Stimulated activated naive CD8-positive, alpha-beta T cell treated with anti-CD3 and anti-CD28 coated beads, Interleukin-15, amount 100 ng/mL, for 72 hours (primary cell): ENCODE results near the gene ZFP1.

Source experiments
- ATAC-seq: fragments of 150-1000 bp; cut with Tn5 transposase; 2 replicates; pipeline ENCODE4 v1.10.0; 2021; ENCODE audit warnings: mild to moderate bottlenecking, moderate library complexity
- DNase-seq, 2 donors: peaks; one replicate each; pipeline ENCODE4 v3.0.0; 2021 to 2022
- H3K27ac Mint-ChIP-seq, 2 donors: one replicate each; pipeline ENCODE4 v1.8.0; 2022; ENCODE audit warnings: mild to moderate bottlenecking in 2 of 2, mixed read lengths in 2 of 2, moderate library complexity in 2 of 2
- H3K27me3 Mint-ChIP-seq: one replicate; pipeline ENCODE4 v1.8.0; 2022; ENCODE audit warnings: mixed read lengths
- H3K4me1 Mint-ChIP-seq: one replicate; pipeline ENCODE4 v1.8.0; 2022; ENCODE audit warnings: mild to moderate bottlenecking, mixed read lengths
- H3K4me3 Mint-ChIP-seq, 2 donors: one replicate each; pipeline ENCODE4 v1.8.0; 2022; ENCODE audit warnings: mild to moderate bottlenecking in 2 of 2, mixed read lengths in 2 of 2, moderate library complexity in 1 of 2
- H3K9me3 Mint-ChIP-seq, 2 donors: one replicate each; pipeline ENCODE4 v1.8.0; 2022; ENCODE audit warnings: mixed read lengths in 2 of 2

Gene ZFP1

GRCh38 chr16:75218256-75219076 lies 70.1 kb downstream of the ZFP1 start, which contains the start of gene CTRB1:
CTRB1 (plus strand) TSS chr16:75218988; CDS start chr16:75219008, 20 bp downstream.
- H3K27me3 Mint-ChIP-seq = no peaks in the 10 kb centered on the region
- H3K4me1 Mint-ChIP-seq = peaks cover 21% of the 10 kb centered on the region
- peak within 1 kb of the TSS; percentile 69 to 83 for H3K4me3 Mint-ChIP-seq
- H3K27ac Mint-ChIP-seq = peak within 1 kb of the TSS; percentile 85 to 95
- H3K9me3 Mint-ChIP-seq = no peaks in the 10 kb centered on the region
- DNase-seq (peak in 1 of 2 donors; percentile 24), ATAC-seq (peak; percentile 42)

DNA sequence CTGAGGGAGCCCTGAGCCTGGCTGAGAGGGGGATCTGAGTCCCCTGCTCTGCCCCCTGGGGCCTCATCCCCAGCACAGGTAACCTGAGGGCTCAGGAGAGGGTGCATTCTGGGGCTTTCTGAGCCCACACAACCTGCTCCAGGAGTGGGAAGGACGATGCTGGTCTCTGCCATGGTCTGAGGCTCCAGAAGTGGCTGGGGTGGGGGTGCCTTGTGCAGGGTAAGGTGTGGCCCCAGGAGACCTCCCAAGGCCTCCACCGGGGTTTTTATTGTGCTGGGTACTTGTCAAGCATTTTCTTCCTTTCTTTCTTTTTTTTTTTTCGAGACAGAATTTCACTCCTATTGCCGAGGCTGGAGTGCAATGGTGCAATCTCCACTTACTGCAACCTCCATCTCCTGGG lies 70.8 kb downstream of the ZFP1 start:
- no peaks in the 10 kb centered on the region for H3K9me3 Mint-ChIP-seq
- peak overlapping the region in 1 of 2 donors; percentile 44 for H3K4me3 Mint-ChIP-seq
- no peak for DNase-seq
- no peak for ATAC-seq
- H3K4me1 Mint-ChIP-seq = peaks cover 21% of the 10 kb centered on the region
- H3K27me3 Mint-ChIP-seq = no peaks in the 10 kb centered on the region
- peak overlapping the region; percentile 63 to 95 for H3K27ac Mint-ChIP-seq

DNA sequence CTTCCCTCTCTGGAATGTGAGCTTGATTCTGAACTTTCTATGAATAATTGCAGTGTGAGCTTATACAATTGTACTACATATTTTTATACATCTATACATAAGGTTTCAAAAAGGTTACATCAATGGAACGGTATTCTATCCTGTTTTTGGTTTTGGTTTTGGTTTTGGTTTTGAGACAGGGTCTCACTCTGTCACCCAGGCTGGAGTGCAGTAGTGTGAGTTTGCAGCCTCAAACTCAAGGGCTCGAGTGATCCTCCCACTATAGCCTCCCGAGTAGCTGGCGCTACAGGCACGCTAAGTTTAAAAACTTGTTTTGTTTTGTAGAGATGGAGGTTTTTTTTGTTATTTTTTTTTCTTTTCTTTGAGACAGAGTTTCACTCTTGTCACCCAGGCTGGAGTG lies 71.5 kb downstream of the ZFP1 start:
- H3K27ac Mint-ChIP-seq = peak overlapping the region; percentile 85 to 95
- H3K4me3 Mint-ChIP-seq = peak overlapping the region; percentile 69 to 83
- peaks cover 21% of the 10 kb centered on the region for H3K4me1 Mint-ChIP-seq
- no peaks in the 10 kb centered on the region for H3K27me3 Mint-ChIP-seq
- ATAC-seq = peak; percentile 70
- DNase-seq = peak in 1 of 2 donors; percentile 32
- no peaks in the 10 kb centered on the region for H3K9me3 Mint-ChIP-seq
